ENCODE results near the gene STYK1.

DNA sequence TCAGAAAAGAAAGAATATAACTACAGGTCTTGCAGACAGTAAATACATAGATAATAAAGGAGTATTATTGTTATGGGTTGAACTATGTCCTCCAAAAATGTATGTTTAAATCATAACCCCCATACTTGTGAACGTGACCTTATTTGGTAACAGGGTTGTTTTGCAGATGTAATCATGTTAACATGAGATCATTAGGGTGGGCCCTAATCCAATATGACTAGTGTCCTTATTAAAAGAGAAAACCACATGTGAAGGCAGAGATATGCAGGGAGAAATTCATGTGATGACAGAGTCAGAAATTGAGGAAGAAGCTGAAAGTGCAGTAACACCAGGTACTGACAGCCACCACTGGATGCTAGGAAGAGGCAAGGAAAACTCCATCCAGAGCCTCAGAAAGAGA is 89.4 kb downstream of the STYK1 start:
- TF ChIP-seq POLR2A (IDR thresholded peaks at IDR 0.05), result no peak
- TF ChIP-seq, protein P1, sequence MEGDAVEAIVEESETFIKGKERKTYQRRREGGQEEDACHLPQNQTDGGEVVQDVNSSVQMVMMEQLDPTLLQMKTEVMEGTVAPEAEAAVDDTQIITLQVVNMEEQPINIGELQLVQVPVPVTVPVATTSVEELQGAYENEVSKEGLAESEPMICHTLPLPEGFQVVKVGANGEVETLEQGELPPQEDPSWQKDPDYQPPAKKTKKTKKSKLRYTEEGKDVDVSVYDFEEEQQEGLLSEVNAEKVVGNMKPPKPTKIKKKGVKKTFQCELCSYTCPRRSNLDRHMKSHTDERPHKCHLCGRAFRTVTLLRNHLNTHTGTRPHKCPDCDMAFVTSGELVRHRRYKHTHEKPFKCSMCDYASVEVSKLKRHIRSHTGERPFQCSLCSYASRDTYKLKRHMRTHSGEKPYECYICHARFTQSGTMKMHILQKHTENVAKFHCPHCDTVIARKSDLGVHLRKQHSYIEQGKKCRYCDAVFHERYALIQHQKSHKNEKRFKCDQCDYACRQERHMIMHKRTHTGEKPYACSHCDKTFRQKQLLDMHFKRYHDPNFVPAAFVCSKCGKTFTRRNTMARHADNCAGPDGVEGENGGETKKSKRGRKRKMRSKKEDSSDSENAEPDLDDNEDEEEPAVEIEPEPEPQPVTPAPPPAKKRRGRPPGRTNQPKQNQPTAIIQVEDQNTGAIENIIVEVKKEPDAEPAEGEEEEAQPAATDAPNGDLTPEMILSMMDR (IDR thresholded peaks at IDR 0.05), result no peak

All from heart left ventricle (tissue), 13 donors.